HEK293T (cell line): ENCODE data around the gene HJURP.

Experiments
- CTCF ChIA-PET: fragments of 350-600 bp; formaldehyde crosslinking; extraction: SDS; loops from one replicate; lab custom pipeline; 2021; ENCODE audit warnings: antibody characterized with exemption, inconsistent platforms; lab: Yijun Ruan, JAX
- POLR2A ChIA-PET: fragments of 350-600 bp; formaldehyde crosslinking; extraction: SDS; loops from one replicate; lab custom pipeline; 2020; ENCODE audit warnings: antibody characterized with exemption, inconsistent platforms; lab: Yijun Ruan, JAX
- DNase-seq: peaks from one replicate; pipeline ENCODE4 v3.0.0; 2012; ENCODE audit warnings: mixed read lengths; ENCODE audit errors: extremely low spot score
- ARNT ChIP-seq: fragments of 450-650 bp; IDR thresholded peaks from 2 replicates; pipeline ENCODE4 v1.6.1; 2017; ENCODE audit warnings: mild to moderate bottlenecking
- BHLHE40 ChIP-seq: fragments of 450-650 bp; IDR thresholded peaks from 2 replicates; pipeline ENCODE4 v1.6.1; 2016; ENCODE audit warnings: mild to moderate bottlenecking, moderate library complexity, borderline replicate concordance
- CTBP1 ChIP-seq: fragments of 450-650 bp; IDR thresholded peaks from 2 replicates; pipeline ENCODE4 v1.6.1; 2016; ENCODE audit warnings: borderline replicate concordance
- ELF4 ChIP-seq: fragments of 450-650 bp; IDR thresholded peaks from 2 replicates; pipeline ENCODE4 v1.6.1; 2017; ENCODE audit warnings: antibody characterized with exemption
- FOXA1 ChIP-seq: fragments of 450-650 bp; IDR thresholded peaks from 2 replicates; pipeline ENCODE4 v1.6.1; 2016; ENCODE audit warnings: mild to moderate bottlenecking
- FOXK2 ChIP-seq: fragments of 450-650 bp; IDR thresholded peaks from 2 replicates; pipeline ENCODE4 v1.6.1; 2016; ENCODE audit warnings: mild to moderate bottlenecking
- FOXM1 ChIP-seq: fragments of 450-650 bp; IDR thresholded peaks from 2 replicates; pipeline ENCODE4 v1.6.1; 2017; ENCODE audit warnings: mild to moderate bottlenecking, borderline replicate concordance
- HDGF ChIP-seq: fragments of 450-650 bp; IDR thresholded peaks from 2 replicates; pipeline ENCODE4 v1.6.1; 2017; ENCODE audit warnings: antibody characterized with exemption, borderline replicate concordance
- L3MBTL2 ChIP-seq: fragments of 450-650 bp; conservative IDR thresholded peaks from 2 replicates; pipeline ENCODE4 v1.6.1; 2016; ENCODE audit warnings: mild to moderate bottlenecking
- LEF1 ChIP-seq: fragments of 450-650 bp; IDR thresholded peaks from 2 replicates; pipeline ENCODE4 v1.6.1; 2017; ENCODE audit warnings: mild to moderate bottlenecking, borderline replicate concordance
- NFRKB ChIP-seq: fragments of 450-650 bp; IDR thresholded peaks from 2 replicates; pipeline ENCODE4 v1.6.1; 2016; ENCODE audit warnings: mild to moderate bottlenecking, moderate library complexity
- PKNOX1 ChIP-seq: fragments of 450-650 bp; IDR thresholded peaks from 2 replicates; pipeline ENCODE4 v1.6.1; 2016
- SP1 ChIP-seq: fragments of 450-650 bp; IDR thresholded peaks from 2 replicates; pipeline ENCODE4 v1.6.1; 2017
- SUZ12 ChIP-seq: fragments of 450-650 bp; IDR thresholded peaks from 2 replicates; pipeline ENCODE4 v1.6.1; 2016; ENCODE audit warnings: mild to moderate bottlenecking
- TARDBP ChIP-seq: fragments of 450-650 bp; IDR thresholded peaks from 2 replicates; pipeline ENCODE4 v1.6.1; 2016
- ZNF384 ChIP-seq: fragments of 450-650 bp; IDR thresholded peaks from 2 replicates; pipeline ENCODE4 v1.6.1; 2016

HJURP gene

GRCh38 chr2:233855345-233855744, 1.0 kb upstream of the HJURP start:
- no peak for TF ChIP-seq HDGF
- TF ChIP-seq FOXM1: no peak
- TF ChIP-seq FOXA1: no peak
- no peak for TF ChIP-seq ZNF384
- TF ChIP-seq LEF1: no peak
- TF ChIP-seq CTBP1: no peak
- TF ChIP-seq TARDBP: no peak
- no peak for TF ChIP-seq NFRKB
- TF ChIP-seq SUZ12: no peak
- TF ChIP-seq BHLHE40: no peak
- TF ChIP-seq ARNT: no peak
- no peak for TF ChIP-seq PKNOX1
- TF ChIP-seq ELF4: no peak
- TF ChIP-seq FOXK2: no peak
- TF ChIP-seq L3MBTL2: no peak
- ChIA-PET POLR2A (interaction anchor here (0.6 to 1.6 kb wide), 2 partner anchors 22 to 546 kb away, joined by 3 to 7 read pairs; no protein-coding TSS in a partner anchor), CTCF (interaction anchor here (1.1 kb wide), 1 partner anchor 12 kb away, joined by 3 read pairs; no protein-coding TSS in a partner anchor)
- no peak for DNase-seq

- no peak for DNase-seq
- POLR2A ChIA-PET: no interaction called here
- CTCF ChIA-PET: no interaction called here
- TF ChIP-seq BHLHE40 (no peak), ELF4 (no peak), HDGF (no peak), L3MBTL2 (no peak), TARDBP (no peak), PKNOX1 (no peak), SP1 (no peak), FOXA1 (no peak), ARNT (no peak), LEF1 (no peak), CTBP1 (no peak), ZNF384 (no peak), FOXM1 (no peak), SUZ12 (no peak), NFRKB (no peak), FOXK2 (no peak)
Observed at GRCh38 chr2:233853883-233854240, 473 bp downstream of the HJURP start.

GRCh38 chr2:233853353-233853752, 982 bp downstream of the HJURP start:
- POLR2A ChIA-PET: no interaction called here
- DNase-seq: no peak
- TF ChIP-seq ELF4 (no peak), PKNOX1 (no peak), ZNF384 (no peak), FOXK2 (no peak), HDGF (no peak), FOXM1 (no peak), SUZ12 (no peak), L3MBTL2 (no peak), BHLHE40 (no peak), NFRKB (no peak)
- CTCF ChIA-PET: no interaction called here

GRCh38 chr2:233852056-233852455, 2.3 kb downstream of the HJURP start:
- TF ChIP-seq TARDBP (no peak), FOXM1 (no peak), LEF1 (no peak), SP1 (no peak), PKNOX1 (no peak), L3MBTL2 (no peak), HDGF (no peak), ELF4 (no peak), ARNT (no peak), BHLHE40 (no peak), SUZ12 (no peak), FOXA1 (no peak), ZNF384 (no peak), CTBP1 (no peak), FOXK2 (no peak), NFRKB (no peak)
- CTCF ChIA-PET: no interaction called here
- no peak for DNase-seq
- POLR2A ChIA-PET: no interaction called here

GRCh38 chr2:233851169-233851568, 3.2 kb downstream of the HJURP start:
- DNase-seq: no peak
- TF ChIP-seq CTBP1 (no peak), FOXA1 (no peak), BHLHE40 (no peak), SP1 (no peak), TARDBP (no peak), NFRKB (no peak), HDGF (no peak), ARNT (no peak), PKNOX1 (no peak), L3MBTL2 (no peak)
- ChIA-PET POLR2A (no interaction called here), CTCF (no interaction called here)
